Mucosa of stomach (tissue), 1 donor: Measurements from ENCODE around the gene PCDH7.

Experiments
- H3K27me3 ChIP-seq: one replicate; pipeline ENCODE4 v1.7.0; 2013; ENCODE audit warnings: mild to moderate bottlenecking, low read length; ENCODE audit not compliant: control insufficient read depth, insufficient read depth
- H3K36me3 ChIP-seq: one replicate; pipeline ENCODE4 v1.7.0; 2013; ENCODE audit warnings: low read length; ENCODE audit not compliant: control insufficient read depth, insufficient read depth
- H3K4me1 ChIP-seq: one replicate; pipeline ENCODE4 v1.7.0; 2013; ENCODE audit warnings: mild to moderate bottlenecking, low read length; ENCODE audit not compliant: control insufficient read depth, insufficient read depth
- H3K4me3 ChIP-seq: one replicate; pipeline ENCODE4 v1.7.0; 2013; ENCODE audit warnings: low read length
- H3K9ac ChIP-seq: one replicate; pipeline ENCODE4 v1.7.0; 2013; ENCODE audit warnings: mild to moderate bottlenecking, low read length, moderate library complexity
- H3K9me3 ChIP-seq: one replicate; pipeline ENCODE4 v1.7.0; 2013; ENCODE audit warnings: mild to moderate bottlenecking, low read length, moderate library complexity; ENCODE audit not compliant: control insufficient read depth
- donor health status: Pancreatic carcinoma.

PCDH7 gene

GRCh38 chr4:30744957-30745640 lies 24.9 kb downstream of the PCDH7 start:
- Histone ChIP-seq H3K4me3 (no peak overlapping the region), H3K4me1 (no peaks in the 10 kb centered on the region), H3K9ac (no peak overlapping the region), H3K9me3 (no peaks in the 10 kb centered on the region), H3K36me3 (no peaks in the 10 kb centered on the region), H3K27me3 (no peaks in the 10 kb centered on the region)

GRCh38 chr4:30746735-30747134 lies 26.6 kb downstream of the PCDH7 start:
- H3K4me3 ChIP-seq, result no peak overlapping the region
- no peaks in the 10 kb centered on the region for H3K9me3 ChIP-seq
- H3K36me3 ChIP-seq, result no peaks in the 10 kb centered on the region
- no peak overlapping the region for H3K9ac ChIP-seq
- no peaks in the 10 kb centered on the region for H3K27me3 ChIP-seq
- no peaks in the 10 kb centered on the region for H3K4me1 ChIP-seq

DNA sequence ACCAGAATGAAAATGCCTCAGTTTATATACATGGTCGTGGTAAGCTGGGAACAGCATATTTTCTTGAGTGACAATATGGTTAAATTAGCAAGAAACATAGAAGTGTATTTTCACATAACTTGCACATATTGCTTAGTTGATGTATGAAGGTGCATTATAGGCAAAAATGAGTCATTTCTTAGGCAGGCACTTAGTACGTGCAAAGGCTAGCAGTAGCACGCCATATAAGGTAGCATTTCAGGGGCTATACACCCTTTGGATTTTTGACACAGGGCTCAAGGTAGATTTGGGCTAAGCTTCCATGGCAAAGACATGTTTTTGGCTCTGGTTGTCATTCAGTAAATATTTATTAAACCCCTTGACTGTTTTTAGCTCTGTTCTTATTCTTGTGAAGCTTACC lies 33.1 kb downstream of the PCDH7 start:
- Histone ChIP-seq H3K36me3 (no peaks in the 10 kb centered on the region), H3K9ac (no peak overlapping the region), H3K27me3 (no peaks in the 10 kb centered on the region), H3K4me3 (no peak overlapping the region), H3K4me1 (no peaks in the 10 kb centered on the region), H3K9me3 (no peaks in the 10 kb centered on the region)

DNA sequence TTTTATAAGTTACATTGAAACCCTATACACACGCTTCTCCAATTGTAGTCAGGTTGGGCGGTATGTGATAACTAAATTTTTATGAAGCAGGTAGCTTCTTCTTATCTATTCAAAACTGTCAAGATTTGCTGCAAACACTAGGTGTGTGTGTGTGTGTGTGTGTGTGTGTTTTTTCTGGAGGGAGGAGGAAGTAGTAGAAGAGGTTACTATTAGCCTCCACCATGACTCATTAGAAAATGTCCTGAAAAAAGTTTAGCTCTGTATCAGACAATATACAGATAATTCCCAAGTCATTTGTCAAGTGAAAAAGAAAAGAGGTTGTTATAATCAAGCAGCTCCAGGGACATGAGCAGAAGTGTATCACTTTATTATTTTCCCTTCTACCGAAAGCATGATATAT lies 33.9 kb downstream of the PCDH7 start:
- Histone ChIP-seq H3K4me3 (no peak overlapping the region), H3K27me3 (no peaks in the 10 kb centered on the region), H3K9ac (no peak overlapping the region), H3K36me3 (no peaks in the 10 kb centered on the region), H3K9me3 (no peaks in the 10 kb centered on the region), H3K4me1 (no peaks in the 10 kb centered on the region)

DNA sequence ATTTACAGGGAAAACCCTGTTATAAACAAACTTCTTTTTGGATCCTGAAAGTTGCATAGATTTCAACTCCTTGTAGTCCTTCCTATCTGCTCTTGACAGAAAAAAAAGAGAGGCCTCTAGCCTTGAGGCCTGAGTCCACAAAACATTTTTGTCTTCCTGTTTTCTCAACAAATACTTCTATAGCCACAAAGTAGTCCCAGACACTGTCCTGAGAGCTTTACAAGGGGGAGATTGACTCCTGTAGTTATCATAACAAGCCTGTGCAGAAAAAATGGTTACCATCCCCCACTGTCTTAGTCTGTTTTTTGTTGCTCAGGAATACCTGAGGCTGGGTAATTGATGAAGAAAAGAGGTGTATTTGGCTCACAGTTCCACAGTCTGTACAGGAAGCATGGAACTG lies 35.2 kb downstream of the PCDH7 start:
- no peak overlapping the region for H3K9ac ChIP-seq
- no peaks in the 10 kb centered on the region for H3K4me1 ChIP-seq

GRCh38 chr4:30756553-30756952 lies 36.4 kb downstream of the PCDH7 start:
- Histone ChIP-seq H3K4me3 (no peak overlapping the region), H3K9ac (no peak overlapping the region), H3K27me3 (no peaks in the 10 kb centered on the region), H3K4me1 (no peaks in the 10 kb centered on the region), H3K36me3 (no peaks in the 10 kb centered on the region), H3K9me3 (no peaks in the 10 kb centered on the region)

More for the DNA sequence above, 35.2 kb downstream of the PCDH7 start:
- Histone ChIP-seq H3K36me3 (no peaks in the 10 kb centered on the region), H3K27me3 (no peaks in the 10 kb centered on the region), H3K4me3 (no peak overlapping the region), H3K9me3 (no peaks in the 10 kb centered on the region)

- H3K4me1 ChIP-seq, result no peaks in the 10 kb centered on the region
- no peak overlapping the region for H3K4me3 ChIP-seq
- H3K36me3 ChIP-seq, result no peaks in the 10 kb centered on the region
- H3K9me3 ChIP-seq, result no peaks in the 10 kb centered on the region
- no peak overlapping the region for H3K9ac ChIP-seq
- H3K27me3 ChIP-seq, result no peaks in the 10 kb centered on the region
Observed at GRCh38 chr4:30757357-30757756, 37.2 kb downstream of the PCDH7 start.

DNA sequence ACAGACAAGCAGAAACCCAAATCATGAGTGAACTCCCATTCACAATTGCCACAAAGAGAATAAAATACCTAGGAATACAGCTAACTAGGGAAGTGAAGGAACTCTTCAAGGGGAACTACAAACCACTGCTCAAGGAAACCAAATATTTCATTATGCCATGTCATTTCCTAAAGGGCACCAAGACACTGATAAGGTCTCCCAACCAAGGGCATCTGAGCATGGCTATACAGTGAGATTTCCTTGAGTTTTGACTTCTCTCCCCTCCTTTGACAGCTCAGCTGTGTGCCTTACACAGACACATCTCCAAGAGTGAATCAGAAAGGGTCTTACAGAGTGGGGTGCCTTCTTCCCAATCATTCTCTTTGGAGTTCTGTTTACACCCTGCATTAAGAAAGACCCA lies 40.4 kb downstream of the PCDH7 start:
- no peak overlapping the region for H3K4me3 ChIP-seq
- H3K27me3 ChIP-seq, result no peaks in the 10 kb centered on the region
- no peaks in the 10 kb centered on the region for H3K36me3 ChIP-seq
- H3K9me3 ChIP-seq, result no peaks in the 10 kb centered on the region
- no peak overlapping the region for H3K9ac ChIP-seq
- H3K4me1 ChIP-seq, result no peaks in the 10 kb centered on the region

- Histone ChIP-seq H3K4me3 (no peak overlapping the region), H3K9ac (no peak overlapping the region), H3K4me1 (no peaks in the 10 kb centered on the region), H3K9me3 (no peaks in the 10 kb centered on the region), H3K36me3 (no peaks in the 10 kb centered on the region), H3K27me3 (no peaks in the 10 kb centered on the region)
Observed at GRCh38 chr4:30763321-30763727, 43.2 kb downstream of the PCDH7 start.

DNA sequence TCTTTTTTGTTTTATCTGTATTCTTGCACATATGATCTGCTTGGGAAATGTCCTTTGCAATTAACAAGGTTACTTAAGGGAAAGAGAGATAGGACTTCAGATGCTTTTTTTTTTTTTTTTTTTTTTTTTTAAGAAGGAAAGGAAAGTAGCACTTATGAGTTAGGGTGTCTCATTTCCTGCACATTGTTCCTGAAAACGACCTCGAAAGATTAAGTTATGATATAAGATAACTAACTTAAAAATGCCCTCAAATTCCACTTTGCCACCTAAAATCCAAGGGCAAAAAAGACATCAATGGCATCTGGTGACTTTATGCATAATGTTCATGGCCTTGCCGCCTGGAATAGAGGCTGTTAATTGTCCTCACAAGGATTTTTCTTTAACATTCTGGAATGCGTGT lies 44.9 kb downstream of the PCDH7 start:
- Histone ChIP-seq H3K27me3 (no peaks in the 10 kb centered on the region), H3K36me3 (no peaks in the 10 kb centered on the region), H3K4me1 (no peaks in the 10 kb centered on the region), H3K9me3 (no peaks in the 10 kb centered on the region), H3K9ac (no peak overlapping the region), H3K4me3 (no peak overlapping the region)

DNA sequence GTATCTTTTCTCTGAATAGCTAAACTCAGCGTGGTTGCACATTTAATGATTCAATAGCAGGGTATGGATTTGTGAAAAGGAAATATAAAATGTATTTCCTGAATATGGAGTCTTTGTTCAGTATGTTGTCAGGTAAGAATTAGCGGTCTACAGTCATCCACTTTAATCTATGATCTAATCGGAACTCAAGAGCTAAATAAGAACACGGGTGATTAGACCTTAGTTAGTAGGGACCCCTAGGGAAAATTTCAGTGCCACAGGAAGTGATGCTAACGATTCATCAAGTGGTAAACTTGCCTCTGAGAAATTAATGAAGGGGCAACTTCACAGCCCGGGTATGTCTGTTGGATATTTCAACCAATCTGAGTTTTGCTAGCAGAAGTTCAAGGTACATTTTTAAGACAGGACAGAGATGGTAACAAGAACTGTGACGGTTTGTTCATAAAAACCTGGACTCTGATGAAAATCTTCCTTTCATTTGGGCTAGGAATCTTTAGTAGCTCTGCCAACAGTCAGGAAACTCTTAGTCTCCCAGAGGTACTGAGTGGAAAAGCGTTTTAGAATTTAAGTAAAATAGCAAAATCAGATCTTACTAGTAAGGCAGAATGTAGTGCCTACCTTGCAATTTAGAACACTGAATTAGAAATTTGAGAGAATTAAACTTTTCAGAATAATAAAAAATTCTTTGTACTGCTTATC lies 47.1 kb downstream of the PCDH7 start:
- Histone ChIP-seq H3K4me1 (no peaks in the 10 kb centered on the region), H3K9me3 (no peaks in the 10 kb centered on the region), H3K9ac (no peak overlapping the region), H3K4me3 (no peak overlapping the region), H3K36me3 (no peaks in the 10 kb centered on the region), H3K27me3 (no peaks in the 10 kb centered on the region)

- Histone ChIP-seq H3K4me1 (no peaks in the 10 kb centered on the region), H3K27me3 (no peaks in the 10 kb centered on the region), H3K36me3 (no peaks in the 10 kb centered on the region), H3K9me3 (no peaks in the 10 kb centered on the region), H3K4me3 (no peak overlapping the region), H3K9ac (no peak overlapping the region)
Observed at GRCh38 chr4:30768277-30768676, 48.1 kb downstream of the PCDH7 start.
